ENCODE measurements around the gene ACTR1A.

Gene ACTR1A

GRCh38 chr10:102502337-102503151 lies at the start of gene ACTR1A:
Gene ACTR1A (minus strand): TSS chr10:102502712. CDS start chr10:102502647, 65 bp downstream.
- peak; percentile 100 for DNase-seq (ENCODE audit: low read depth in 2 of 2)
- peak within 1 kb of the TSS; percentile 75 to 89 for H3K4me3 ChIP-seq (replicated peaks in 1 of 2; ENCODE audit: low read depth in 2 of 2, low read length in 2 of 2)
- no peak for TF ChIP-seq CTCF (IDR thresholded peaks at IDR 0.05; ENCODE audit: low read depth, low read length)

DNA sequence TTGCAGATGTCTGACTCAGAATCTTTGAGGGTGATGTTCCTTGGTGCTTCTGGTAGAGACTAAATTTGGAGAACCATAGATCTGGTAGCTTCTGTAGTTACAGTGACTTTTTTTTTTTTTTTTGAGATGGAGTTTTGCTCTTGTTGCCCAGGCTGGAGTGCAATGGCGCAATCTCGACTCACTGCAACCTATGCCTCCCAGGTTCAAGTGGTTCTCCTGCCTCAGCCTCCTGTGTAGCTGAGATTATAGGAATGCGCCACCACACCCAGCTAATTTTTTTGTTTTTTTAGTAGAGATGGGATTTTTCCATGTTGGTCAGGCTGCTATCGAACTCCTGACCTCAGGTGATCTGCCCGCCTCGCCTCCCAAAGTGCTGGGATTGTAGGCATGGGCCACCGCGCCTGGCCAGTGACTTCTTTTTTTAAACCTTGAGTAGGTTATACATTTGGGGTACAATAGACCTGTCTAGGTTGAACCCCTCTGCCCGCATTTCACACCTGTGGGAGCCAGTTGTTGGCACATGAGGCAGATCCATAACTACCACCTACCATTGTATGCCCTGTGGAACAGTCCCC lies 48.2 kb upstream of the ACTR1A start:
- no peak overlapping the region for H3K4me3 ChIP-seq (replicated peaks in 1 of 2; ENCODE audit: low read depth in 2 of 2, low read length in 2 of 2)
- no peak for DNase-seq (ENCODE audit: low read depth in 2 of 2)
- no peak for TF ChIP-seq CTCF (IDR thresholded peaks at IDR 0.05; ENCODE audit: low read depth, low read length)

DNA sequence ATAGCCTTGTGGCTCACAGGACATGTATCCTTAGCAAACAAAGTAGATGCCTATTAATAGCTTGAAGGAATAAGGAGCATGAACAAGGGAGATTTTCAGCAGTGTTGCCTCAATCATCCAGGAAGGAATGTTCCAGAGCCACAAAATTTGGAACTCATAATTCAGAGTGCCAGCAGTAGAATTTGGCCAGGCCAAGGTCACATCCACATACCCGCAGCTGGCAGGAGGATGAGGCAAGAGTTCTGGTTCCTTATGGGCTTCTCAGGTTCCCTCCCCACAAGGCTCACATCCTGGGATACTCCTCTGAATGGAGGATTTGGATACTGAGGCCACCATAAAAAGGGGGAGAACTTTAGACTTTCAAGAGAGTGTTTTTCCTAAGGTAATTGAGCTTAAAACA lies 47.0 kb upstream of the ACTR1A start:
- TF ChIP-seq CTCF (IDR thresholded peaks at IDR 0.05; ENCODE audit: low read depth, low read length), result no peak
- DNase-seq (ENCODE audit: low read depth in 2 of 2), result no peak
- H3K4me3 ChIP-seq (replicated peaks in 1 of 2; ENCODE audit: low read depth in 2 of 2, low read length in 2 of 2), result no peak overlapping the region

DNA sequence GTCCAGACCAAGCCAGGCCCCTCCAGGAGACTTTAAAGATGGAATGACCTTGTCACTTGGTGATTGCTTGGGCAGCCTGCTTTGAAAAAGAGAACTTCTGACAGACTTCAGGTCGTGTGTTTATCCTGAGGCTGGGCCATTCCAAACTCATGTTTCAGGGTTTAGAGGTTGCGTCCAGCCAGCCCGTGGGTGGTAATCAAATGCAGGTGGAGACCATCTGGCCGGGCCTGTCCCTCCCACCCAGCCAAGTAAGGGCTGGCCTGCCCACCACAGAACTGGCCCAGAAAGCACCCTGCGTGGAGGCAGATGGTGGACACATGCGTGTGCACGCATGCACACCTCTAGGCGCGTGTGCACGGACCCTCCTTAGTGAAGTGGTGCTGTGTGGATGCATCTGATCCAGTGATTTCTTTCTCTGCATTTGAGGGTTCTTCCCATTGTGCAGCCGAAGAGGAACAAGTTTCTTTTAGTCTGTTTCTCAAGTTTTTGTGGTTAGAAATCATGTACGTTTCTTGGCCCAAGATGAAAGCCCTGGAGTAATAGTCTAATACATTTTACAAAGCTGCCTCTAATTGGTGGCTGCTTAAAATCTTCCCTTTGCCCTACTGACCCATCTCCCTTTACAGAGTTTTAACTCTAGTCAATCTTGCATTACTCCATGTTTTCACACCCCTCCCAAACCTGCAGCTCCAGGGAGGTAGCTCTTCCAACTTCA lies 44.3 kb upstream of the ACTR1A start:
- no peak overlapping the region for H3K4me3 ChIP-seq (replicated peaks in 1 of 2; ENCODE audit: low read depth in 2 of 2, low read length in 2 of 2)
- no peak for TF ChIP-seq CTCF (IDR thresholded peaks at IDR 0.05; ENCODE audit: low read depth, low read length)
- DNase-seq (ENCODE audit: low read depth in 2 of 2), result no peak

- peak in 1 of 2 donors; percentile 27 for DNase-seq (ENCODE audit: low read depth in 2 of 2)
- H3K4me3 ChIP-seq (replicated peaks in 1 of 2; ENCODE audit: low read depth in 2 of 2, low read length in 2 of 2), result no peak overlapping the region
- TF ChIP-seq CTCF (IDR thresholded peaks at IDR 0.05; ENCODE audit: low read depth, low read length), result no peak
Observed at GRCh38 chr10:102545997-102546396, 43.5 kb upstream of the ACTR1A start.

DNA sequence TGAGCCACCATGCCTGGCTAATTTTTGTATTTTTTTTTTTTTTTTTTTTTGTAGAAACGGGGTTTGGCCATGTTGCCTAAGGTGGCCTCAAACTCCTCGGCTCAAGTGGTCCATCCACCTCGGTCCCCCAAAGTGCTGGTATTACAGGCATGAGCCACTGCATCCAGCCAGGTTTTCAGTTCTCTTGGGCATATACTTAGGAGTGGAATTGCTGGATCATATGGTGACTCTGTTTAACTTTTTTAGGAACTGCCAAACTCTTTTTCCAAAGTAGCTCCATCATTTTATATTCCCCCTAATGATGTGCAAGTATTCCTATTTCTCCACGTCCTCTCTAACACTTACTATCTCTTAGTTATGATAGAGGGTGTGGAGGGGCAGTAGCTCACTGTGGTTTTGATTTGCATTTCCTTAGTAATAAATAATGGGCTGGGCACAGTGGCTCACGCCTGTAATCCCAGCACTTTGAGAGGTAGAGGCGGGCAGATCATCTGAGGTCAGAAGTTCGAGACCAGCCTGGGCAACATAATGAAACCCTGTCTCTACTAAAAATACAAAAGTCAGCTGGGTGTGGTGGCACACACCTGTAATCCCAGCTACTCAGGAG lies 42.9 kb upstream of the ACTR1A start:
- no peak for TF ChIP-seq CTCF (IDR thresholded peaks at IDR 0.05; ENCODE audit: low read depth, low read length)

More for the DNA sequence above, 42.9 kb upstream of the ACTR1A start:
- no peak overlapping the region for H3K4me3 ChIP-seq (replicated peaks in 1 of 2; ENCODE audit: low read depth in 2 of 2, low read length in 2 of 2)
- DNase-seq (ENCODE audit: low read depth in 2 of 2), result no peak
